ENCODE data around the gene CISH.

CISH gene

DNA sequence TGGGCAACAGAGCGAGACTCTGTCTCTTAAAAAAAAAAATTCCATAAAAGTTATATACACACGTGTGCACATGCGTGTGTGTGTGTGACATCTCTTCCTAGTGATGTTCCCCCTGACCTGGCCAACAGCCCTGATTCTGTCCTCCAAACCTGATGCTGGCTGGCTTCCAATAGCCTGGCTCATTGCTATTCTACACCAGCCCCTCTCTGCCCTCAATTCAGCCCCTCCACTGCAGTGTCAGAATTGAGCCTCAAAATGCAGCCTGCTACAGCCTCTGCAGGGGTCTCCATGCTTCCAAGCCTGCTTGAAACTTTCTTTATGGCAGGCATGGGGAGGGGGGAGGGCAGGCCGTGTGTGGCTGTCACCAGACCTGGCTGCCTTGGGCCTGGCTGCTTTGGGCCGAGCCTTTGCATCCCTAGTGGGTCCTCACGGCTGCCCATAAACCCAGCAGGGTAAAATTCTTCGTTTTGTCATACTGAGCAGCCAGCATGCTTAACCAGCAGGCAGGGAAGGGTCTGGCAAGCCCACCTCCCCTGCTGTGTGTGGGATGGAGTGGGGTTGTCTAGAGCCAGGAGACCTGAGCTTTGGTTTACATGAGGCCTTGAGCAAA is 40.5 kb upstream of the CISH start:
- no CpG with 5 or more reads among the region's 7 CpGs for WGBS (ENCODE audit: extremely low coverage, insufficient coverage, low lambda C conversion rate)
- Histone ChIP-seq H3K79me1 (ENCODE audit: low read length) (no peaks in the 10 kb centered on the region), H2BK15ac (replicated peaks; ENCODE audit: low read depth) (no peak overlapping the region), H2AK5ac (ENCODE audit: low read length) (no peak overlapping the region), H3K79me2 (ENCODE audit: control insufficient read depth, insufficient read depth, low read length) (no peaks in the 10 kb centered on the region), H3K4me3 (ENCODE audit: low read length) (no peak overlapping the region), H4K5ac (ENCODE audit: low read length) (no peak overlapping the region), H2BK120ac (ENCODE audit: low read depth, low read length) (no peak overlapping the region), H4K8ac (ENCODE audit: low read depth, low read length) (no peak overlapping the region), H3K4ac (ENCODE audit: low read depth, low read length) (no peak overlapping the region), H2BK5ac (ENCODE audit: low read length) (no peak overlapping the region), H3K36me3 (ENCODE audit: control insufficient read depth, insufficient read depth, low read length) (no peaks in the 10 kb centered on the region), H3K27ac (ENCODE audit: low read depth, low read length) (no peak overlapping the region), H3K4me1 (ENCODE audit: control insufficient read depth, low read depth, low read length) (peaks cover 9% of the 10 kb centered on the region), H3K56ac (ENCODE audit: low read length) (no peak overlapping the region), H3K4me2 (ENCODE audit: low read length) (no peak overlapping the region), H3K18ac (ENCODE audit: low read length) (no peak overlapping the region), H3K23ac (ENCODE audit: low read length) (no peak overlapping the region), H3K9ac (ENCODE audit: low read length) (no peak overlapping the region), H3K27me3 (ENCODE audit: insufficient read depth, low read length, poor library complexity) (no peaks in the 10 kb centered on the region)
- peak; percentile 34 for DNase-seq

DNA sequence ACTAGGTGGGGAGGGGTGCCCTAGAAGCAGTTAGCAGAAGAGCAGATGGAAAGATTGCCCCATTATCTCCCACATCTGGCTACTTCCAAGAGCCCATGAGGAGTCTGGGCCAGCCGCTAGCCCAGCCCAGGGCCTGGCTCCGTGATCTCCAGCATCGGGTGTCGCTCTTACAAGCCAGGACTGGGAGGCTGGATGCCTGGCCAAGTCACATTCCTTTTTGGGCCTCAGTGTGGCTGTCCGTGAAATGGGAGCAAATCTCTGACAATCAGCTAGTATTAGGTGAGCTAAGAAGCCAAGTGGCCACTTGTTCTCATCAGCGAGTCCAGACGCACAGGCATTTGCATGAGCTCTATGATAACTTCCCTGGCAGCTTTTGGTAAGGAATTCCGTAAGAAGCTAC is 39.9 kb upstream of the CISH start:
- Histone ChIP-seq H2BK5ac (ENCODE audit: low read length) (no peak overlapping the region), H3K23ac (ENCODE audit: low read length) (no peak overlapping the region)

DNA sequence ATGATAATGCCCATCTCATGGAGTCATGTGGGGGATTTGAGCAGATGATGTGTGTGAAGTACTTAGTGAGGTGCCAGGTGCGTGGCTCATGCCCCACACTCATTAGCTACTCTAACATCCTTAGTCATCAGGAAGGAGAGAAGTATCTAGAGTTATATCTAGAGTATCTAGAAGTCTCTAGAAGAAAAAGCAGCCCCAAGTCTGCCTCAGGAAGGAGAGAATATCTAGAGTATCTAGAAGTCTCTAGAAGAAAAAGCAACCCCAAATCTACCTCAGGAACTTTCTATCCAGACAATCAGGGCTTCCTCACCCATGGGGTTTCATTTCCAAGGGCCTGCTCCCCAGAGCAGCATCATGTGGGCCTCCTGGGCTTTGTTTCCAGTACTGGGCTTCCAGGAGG is 38.4 kb upstream of the CISH start:
- no peak for DNase-seq
- Histone ChIP-seq H3K9ac (ENCODE audit: low read length) (no peak overlapping the region), H3K4me1 (ENCODE audit: control insufficient read depth, low read depth, low read length) (peaks cover 17% of the 10 kb centered on the region), H2BK120ac (ENCODE audit: low read depth, low read length) (no peak overlapping the region), H3K4me3 (ENCODE audit: low read length) (no peak overlapping the region), H3K27ac (ENCODE audit: low read depth, low read length) (no peak overlapping the region), H3K4ac (ENCODE audit: low read depth, low read length) (no peak overlapping the region), H3K36me3 (ENCODE audit: control insufficient read depth, insufficient read depth, low read length) (no peaks in the 10 kb centered on the region), H2AK5ac (ENCODE audit: low read length) (no peak overlapping the region), H4K8ac (ENCODE audit: low read depth, low read length) (no peak overlapping the region), H3K23ac (ENCODE audit: low read length) (no peak overlapping the region), H3K4me2 (ENCODE audit: low read length) (no peak overlapping the region), H3K79me2 (ENCODE audit: control insufficient read depth, insufficient read depth, low read length) (no peaks in the 10 kb centered on the region), H4K5ac (ENCODE audit: low read length) (no peak overlapping the region), H2BK15ac (replicated peaks; ENCODE audit: low read depth) (no peak overlapping the region), H2BK5ac (ENCODE audit: low read length) (no peak overlapping the region), H3K56ac (ENCODE audit: low read length) (no peak overlapping the region), H3K27me3 (ENCODE audit: insufficient read depth, low read length, poor library complexity) (no peaks in the 10 kb centered on the region), H3K18ac (ENCODE audit: low read length) (no peak overlapping the region), H3K79me1 (ENCODE audit: low read length) (no peaks in the 10 kb centered on the region)
- no CpG with 5 or more reads among the region's 1 CpG for WGBS (ENCODE audit: extremely low coverage, insufficient coverage, low lambda C conversion rate)

More for the DNA sequence above, 39.9 kb upstream of the CISH start:
- Histone ChIP-seq H3K4me3 (ENCODE audit: low read length) (no peak overlapping the region), H3K9ac (ENCODE audit: low read length) (no peak overlapping the region), H3K56ac (ENCODE audit: low read length) (no peak overlapping the region), H3K27ac (ENCODE audit: low read depth, low read length) (no peak overlapping the region), H4K8ac (ENCODE audit: low read depth, low read length) (no peak overlapping the region), H2BK15ac (replicated peaks; ENCODE audit: low read depth) (no peak overlapping the region), H3K18ac (ENCODE audit: low read length) (no peak overlapping the region), H3K79me2 (ENCODE audit: control insufficient read depth, insufficient read depth, low read length) (no peaks in the 10 kb centered on the region), H3K4ac (ENCODE audit: low read depth, low read length) (no peak overlapping the region), H3K79me1 (ENCODE audit: low read length) (no peaks in the 10 kb centered on the region), H3K27me3 (ENCODE audit: insufficient read depth, low read length, poor library complexity) (no peaks in the 10 kb centered on the region), H4K5ac (ENCODE audit: low read length) (no peak overlapping the region), H2AK5ac (ENCODE audit: low read length) (no peak overlapping the region), H2BK120ac (ENCODE audit: low read depth, low read length) (no peak overlapping the region), H3K4me1 (ENCODE audit: control insufficient read depth, low read depth, low read length) (peaks cover 9% of the 10 kb centered on the region), H3K36me3 (ENCODE audit: control insufficient read depth, insufficient read depth, low read length) (no peaks in the 10 kb centered on the region), H3K4me2 (ENCODE audit: low read length) (no peak overlapping the region)
- no peak for DNase-seq
- WGBS (ENCODE audit: extremely low coverage, insufficient coverage, low lambda C conversion rate), result no CpG with 5 or more reads among the region's 8 CpGs

DNA sequence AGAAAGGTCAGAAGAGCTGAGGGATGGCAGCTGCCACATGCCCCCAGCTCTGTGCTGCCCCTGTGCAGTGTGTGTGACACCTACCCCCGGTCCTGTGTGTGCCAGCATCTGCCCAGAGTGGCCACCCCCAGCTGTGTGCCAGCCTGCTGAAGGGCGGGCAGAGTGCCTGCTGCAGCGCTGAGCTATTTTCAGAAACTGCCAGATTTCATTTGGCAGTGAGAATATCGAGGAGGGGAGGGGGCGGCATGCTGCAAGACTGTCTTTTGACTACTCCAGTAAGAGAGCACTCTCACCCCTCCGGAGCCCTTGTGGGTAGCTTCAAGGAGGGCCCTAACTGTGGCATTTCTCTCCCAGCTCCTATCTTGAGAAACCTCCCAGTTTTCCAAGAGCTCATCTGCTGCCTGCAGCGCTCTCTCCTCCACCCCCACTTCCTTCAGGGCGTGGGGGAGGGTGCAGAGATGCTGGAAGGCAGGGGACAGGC is 37.9 kb upstream of the CISH start:
- H3K4ac ChIP-seq (ENCODE audit: low read depth, low read length), result no peak overlapping the region
- H4K5ac ChIP-seq (ENCODE audit: low read length), result no peak overlapping the region
- no peaks in the 10 kb centered on the region for H3K27me3 ChIP-seq (ENCODE audit: insufficient read depth, low read length, poor library complexity)
- H3K4me2 ChIP-seq (ENCODE audit: low read length), result no peak overlapping the region
- no peak overlapping the region for H4K8ac ChIP-seq (ENCODE audit: low read depth, low read length)
- H3K56ac ChIP-seq (ENCODE audit: low read length), result peak overlapping the region; percentile 43
- no peak overlapping the region for H2BK5ac ChIP-seq (ENCODE audit: low read length)
- no peaks in the 10 kb centered on the region for H3K79me2 ChIP-seq (ENCODE audit: control insufficient read depth, insufficient read depth, low read length)
- peak; percentile 37 for DNase-seq
- H3K23ac ChIP-seq (ENCODE audit: low read length), result peak overlapping the region; percentile 33
- no peak overlapping the region for H3K4me3 ChIP-seq (ENCODE audit: low read length)
- no peak overlapping the region for H3K27ac ChIP-seq (ENCODE audit: low read depth, low read length)
- H2BK15ac ChIP-seq (replicated peaks; ENCODE audit: low read depth), result no peak overlapping the region
- peak overlapping the region; percentile 22 for H3K9ac ChIP-seq (ENCODE audit: low read length)
- H3K18ac ChIP-seq (ENCODE audit: low read length), result no peak overlapping the region
- no CpG with 5 or more reads among the region's 8 CpGs for WGBS (ENCODE audit: extremely low coverage, insufficient coverage, low lambda C conversion rate)
- no peaks in the 10 kb centered on the region for H3K36me3 ChIP-seq (ENCODE audit: control insufficient read depth, insufficient read depth, low read length)
- H3K4me1 ChIP-seq (ENCODE audit: control insufficient read depth, low read depth, low read length), result peaks cover 21% of the 10 kb centered on the region
- H2BK120ac ChIP-seq (ENCODE audit: low read depth, low read length), result no peak overlapping the region
- no peaks in the 10 kb centered on the region for H3K79me1 ChIP-seq (ENCODE audit: low read length)
- no peak overlapping the region for H2AK5ac ChIP-seq (ENCODE audit: low read length)

GRCh38 chr3:50648944-50649343 is 37.4 kb upstream of the CISH start:
- Histone ChIP-seq H3K4me1 (ENCODE audit: control insufficient read depth, low read depth, low read length) (peaks cover 21% of the 10 kb centered on the region), H3K56ac (ENCODE audit: low read length) (peak overlapping the region; percentile 39), H3K4me3 (ENCODE audit: low read length) (no peak overlapping the region), H3K4me2 (ENCODE audit: low read length) (no peak overlapping the region), H3K27me3 (ENCODE audit: insufficient read depth, low read length, poor library complexity) (no peaks in the 10 kb centered on the region), H3K18ac (ENCODE audit: low read length) (no peak overlapping the region), H4K5ac (ENCODE audit: low read length) (no peak overlapping the region), H3K36me3 (ENCODE audit: control insufficient read depth, insufficient read depth, low read length) (no peaks in the 10 kb centered on the region), H2AK5ac (ENCODE audit: low read length) (no peak overlapping the region), H3K79me2 (ENCODE audit: control insufficient read depth, insufficient read depth, low read length) (no peaks in the 10 kb centered on the region), H3K23ac (ENCODE audit: low read length) (no peak overlapping the region), H3K27ac (ENCODE audit: low read depth, low read length) (no peak overlapping the region), H2BK5ac (ENCODE audit: low read length) (no peak overlapping the region), H2BK120ac (ENCODE audit: low read depth, low read length) (no peak overlapping the region), H3K4ac (ENCODE audit: low read depth, low read length) (no peak overlapping the region), H3K79me1 (ENCODE audit: low read length) (no peaks in the 10 kb centered on the region), H4K8ac (ENCODE audit: low read depth, low read length) (no peak overlapping the region), H2BK15ac (replicated peaks; ENCODE audit: low read depth) (no peak overlapping the region), H3K9ac (ENCODE audit: low read length) (no peak overlapping the region)
- WGBS (ENCODE audit: extremely low coverage, insufficient coverage, low lambda C conversion rate), result no CpG with 5 or more reads among the region's 2 CpGs
- DNase-seq, result no peak

DNA sequence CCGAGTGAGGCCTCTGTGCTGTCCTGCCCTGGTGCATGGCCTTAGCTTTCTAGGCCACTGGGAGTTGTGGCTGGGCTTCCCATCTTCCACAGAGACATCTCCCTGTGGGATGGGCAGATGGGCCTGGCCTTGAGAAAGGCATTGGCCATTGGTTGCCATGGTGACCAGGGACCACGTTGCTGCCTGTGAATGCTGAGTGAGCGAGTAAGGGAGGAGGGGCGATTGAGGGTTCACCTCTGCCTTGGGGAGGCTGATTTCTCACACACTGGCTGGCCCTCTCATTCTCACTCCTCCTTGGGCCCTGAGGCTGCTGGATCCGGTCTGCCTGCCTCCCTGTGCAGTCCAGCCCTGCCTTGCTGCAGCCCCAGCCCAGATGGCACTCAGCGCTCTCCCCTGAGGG is 36.7 kb upstream of the CISH start:
- no peak overlapping the region for H3K4ac ChIP-seq (ENCODE audit: low read depth, low read length)
- H3K9ac ChIP-seq (ENCODE audit: low read length), result no peak overlapping the region
- H4K8ac ChIP-seq (ENCODE audit: low read depth, low read length), result no peak overlapping the region
- H3K23ac ChIP-seq (ENCODE audit: low read length), result no peak overlapping the region
- WGBS (ENCODE audit: extremely low coverage, insufficient coverage, low lambda C conversion rate), result no CpG with 5 or more reads among the region's 6 CpGs
- H3K18ac ChIP-seq (ENCODE audit: low read length), result no peak overlapping the region
- H3K4me1 ChIP-seq (ENCODE audit: control insufficient read depth, low read depth, low read length), result peaks cover 21% of the 10 kb centered on the region
- H3K79me2 ChIP-seq (ENCODE audit: control insufficient read depth, insufficient read depth, low read length), result no peaks in the 10 kb centered on the region
- H3K4me2 ChIP-seq (ENCODE audit: low read length), result no peak overlapping the region
- H3K27me3 ChIP-seq (ENCODE audit: insufficient read depth, low read length, poor library complexity), result no peaks in the 10 kb centered on the region
- H2BK15ac ChIP-seq (replicated peaks; ENCODE audit: low read depth), result no peak overlapping the region
- peak; percentile 76 for DNase-seq
- H3K79me1 ChIP-seq (ENCODE audit: low read length), result no peaks in the 10 kb centered on the region
- no peak overlapping the region for H3K56ac ChIP-seq (ENCODE audit: low read length)
- H4K5ac ChIP-seq (ENCODE audit: low read length), result no peak overlapping the region
- H2BK120ac ChIP-seq (ENCODE audit: low read depth, low read length), result no peak overlapping the region
- H2BK5ac ChIP-seq (ENCODE audit: low read length), result no peak overlapping the region
- H3K36me3 ChIP-seq (ENCODE audit: control insufficient read depth, insufficient read depth, low read length), result peaks cover under 1% of the 10 kb centered on the region
- H2AK5ac ChIP-seq (ENCODE audit: low read length), result no peak overlapping the region
- no peak overlapping the region for H3K4me3 ChIP-seq (ENCODE audit: low read length)
- no peak overlapping the region for H3K27ac ChIP-seq (ENCODE audit: low read depth, low read length)
